GM12878 (cell line): ENCODE results near the gene NRXN3. TPM values are rescaled to one million over a fixed set of nuclear protein-coding genes. Genes with fewer than 3 reads are reported as not detected.

Experiments
- ATAC-seq: fragments of 200-7000 bp; cut with Tn5 transposase; 3 replicates; pipeline ENCODE4 v1.9.1; 2020; ENCODE audit warnings: mild to moderate bottlenecking, moderate library complexity
- BruUV-seq: library from RNA; stranded (reverse); fragments of 400-500 nt; replicated peaks from 2 replicates; lab custom pipeline; 2021; lab: Mats Ljungman, UMichigan
- CTCF ChIA-PET: fragments of 300-600 bp; sonication (Branson Sonifier 250); formaldehyde crosslinking; extraction: SDS; loops from one replicate; lab custom pipeline; 2021; ENCODE audit warnings: inconsistent platforms; lab: Yijun Ruan, JAX
- POLR2A ChIA-PET: fragments of 350-600 bp; formaldehyde crosslinking; extraction: SDS; loops from one replicate; lab custom pipeline; 2021; ENCODE audit warnings: inconsistent platforms; lab: Charles Lee
- RAD21 ChIA-PET: fragments of 300-600 bp; sonication (Branson Sonifier 250); formaldehyde crosslinking; loops from one replicate; lab custom pipeline; 2023; ENCODE audit warnings: antibody characterized with exemption; ENCODE audit not compliant: unreplicated experiment; lab: Charles Lee
- SMC1A ChIA-PET: fragments of 300-600 bp; sonication (Branson Sonifier 250); formaldehyde crosslinking; loops from one replicate; lab custom pipeline; 2023; ENCODE audit not compliant: unreplicated experiment, uncharacterized antibody; lab: Charles Lee
- DNase-seq: peaks from one replicate; pipeline ENCODE4 v3.0.0-alpha.2; 2011; ENCODE audit warnings: low read depth, low spot score
- FAIRE-seq: peaks from 3 replicates; lab custom pipeline; 2011; peaks lifted over from hg19 to GRCh38; lab: Jason Lieb, UNC
- H2AFZ ChIP-seq: 2 replicates; pipeline ENCODE4 v1.6.0; 2011; ENCODE audit warnings: low read depth, low read length, control low read depth; ENCODE audit not compliant: control insufficient read depth
- H3K27ac ChIP-seq: 2 replicates; pipeline ENCODE4 v1.5.1; 2011; ENCODE audit warnings: control low read depth; ENCODE audit not compliant: control insufficient read depth, insufficient read depth
- H3K27me3 ChIP-seq, 2 experiments: replicated peaks in 1 of 2; 2 replicates each; pipeline versions ENCODE4 v1.6.0 to v1.6.1; 2011; ENCODE audit warnings: low read length in 1 of 2; ENCODE audit not compliant: control insufficient read depth in 2 of 2, insufficient read depth in 2 of 2
- H3K36me3 ChIP-seq, 2 experiments: 2 replicates each; pipeline ENCODE4 v1.5.1; 2011; ENCODE audit warnings: low read length in 1 of 2; ENCODE audit not compliant: control insufficient read depth in 2 of 2, insufficient read depth in 2 of 2
- H3K4me1 ChIP-seq: 2 replicates; pipeline ENCODE4 v1.6.1; 2011; ENCODE audit warnings: mild to moderate bottlenecking, low read length, moderate library complexity, mixed read lengths; ENCODE audit not compliant: control insufficient read depth, insufficient read depth
- H3K4me2 ChIP-seq: 2 replicates; pipeline ENCODE4 v1.6.0; 2011; ENCODE audit warnings: control low read depth; ENCODE audit not compliant: control insufficient read depth, insufficient read depth
- H3K4me3 ChIP-seq: fragments of 200-600 bp; sonication (generic); 2 replicates; pipeline ENCODE4 v1.5.1; 2016
- H3K79me2 ChIP-seq: 2 replicates; pipeline ENCODE4 v1.6.0; 2011; ENCODE audit warnings: low read length; ENCODE audit not compliant: control insufficient read depth, insufficient read depth
- H3K9ac ChIP-seq: 2 replicates; pipeline ENCODE4 v1.8.0; 2011; ENCODE audit warnings: low read length, control low read depth, mixed read lengths; ENCODE audit not compliant: control insufficient read depth, insufficient read depth
- H3K9me3 ChIP-seq: replicated peaks from 3 replicates; pipeline ENCODE4 v1.5.1; 2011; ENCODE audit warnings: mild to moderate bottlenecking, low read length; ENCODE audit not compliant: control insufficient read depth, insufficient read depth
- H4K20me1 ChIP-seq: 2 replicates; pipeline ENCODE4 v1.6.0; 2011; ENCODE audit not compliant: control insufficient read depth, insufficient read depth
- CBX3 ChIP-seq: fragments of 200-600 bp; sonication (generic); IDR thresholded peaks from 2 replicates; pipeline ENCODE4 v1.6.1; 2016; ENCODE audit warnings: low read depth, borderline replicate concordance
- CHD2 ChIP-seq: IDR thresholded peaks from 2 replicates; pipeline ENCODE4 v1.6.1; 2011; ENCODE audit warnings: low read depth, low read length, improper control_type of control experiment, borderline replicate concordance
- JUND ChIP-seq: IDR thresholded peaks from 2 replicates; pipeline ENCODE4 v1.6.1; 2012; ENCODE audit warnings: low read depth, mild to moderate bottlenecking, low read length, improper control_type of control experiment, moderate library complexity
- NR2C2 ChIP-seq: IDR thresholded peaks from 2 replicates; pipeline ENCODE4 v1.6.1; 2011; ENCODE audit warnings: borderline replicate concordance, low read depth; ENCODE audit not compliant: control insufficient read depth, insufficient read length
- NR2F1 ChIP-seq: fragments of 450-650 bp; conservative IDR thresholded peaks from 2 replicates; pipeline ENCODE4 v1.6.1; 2017; ENCODE audit warnings: mild to moderate bottlenecking
- PML ChIP-seq: IDR thresholded peaks from 2 replicates; pipeline ENCODE4 v1.6.1; 2012; ENCODE audit warnings: low read length, inconsistent platforms
- POLR2AphosphoS2 ChIP-seq: IDR thresholded peaks from 2 replicates; pipeline ENCODE4 v1.6.1; 2011; ENCODE audit warnings: low read depth, mild to moderate bottlenecking, low read length, improper control_type of control experiment, moderate library complexity
- RAD21 ChIP-seq: IDR thresholded peaks from 2 replicates; pipeline ENCODE4 v1.6.1; 2011; ENCODE audit warnings: mild to moderate bottlenecking, low read depth, low read length, moderate library complexity; ENCODE audit not compliant: insufficient read depth
- RB1 ChIP-seq: fragments of 450-650 bp; formaldehyde crosslinking; IDR thresholded peaks from 2 replicates; pipeline ENCODE4 v1.6.1; 2017; ENCODE audit warnings: mild to moderate bottlenecking, borderline replicate concordance
- RFX5 ChIP-seq: IDR thresholded peaks from 2 replicates; pipeline ENCODE4 v1.6.1; 2011; ENCODE audit warnings: low read depth, low read length, improper control_type of control experiment
- SMAD5 ChIP-seq: IDR thresholded peaks from 2 replicates; pipeline ENCODE4 v1.6.1; 2016; ENCODE audit warnings: antibody characterized with exemption, low read depth
- SMARCA5 ChIP-seq: fragments of 450-650 bp; IDR thresholded peaks from 2 replicates; pipeline ENCODE4 v1.6.1; 2017; ENCODE audit warnings: mild to moderate bottlenecking
- STAT3 ChIP-seq: IDR thresholded peaks from 2 replicates; pipeline ENCODE4 v1.6.1; 2011; ENCODE audit warnings: low read depth, low read length, improper control_type of control experiment
- WRNIP1 ChIP-seq: IDR thresholded peaks from 2 replicates; pipeline ENCODE4 v1.6.1; 2011; ENCODE audit warnings: low read depth, low read length, improper control_type of control experiment, borderline replicate concordance
- ZBED1 ChIP-seq: IDR thresholded peaks from 2 replicates; pipeline ENCODE4 v1.6.1; 2016; ENCODE audit warnings: borderline replicate concordance
- ZBTB40 ChIP-seq: fragments of 450-650 bp; IDR thresholded peaks from 2 replicates; pipeline ENCODE4 v1.6.1; 2016; ENCODE audit warnings: mild to moderate bottlenecking, moderate library complexity, borderline replicate concordance
- WGBS: methylation state at CpG from one replicate; pipeline ENCODE4 v1.1.6; 2016; ENCODE audit warnings: low lambda C conversion rate; ENCODE audit not compliant: insufficient replicate concordance, insufficient coverage; ENCODE audit errors: missing lambda C conversion rate; 5-methylcytosine and 5-hydroxymethylcytosine counted together
- in situ Hi-C: fragments of 300-500 bp; cut with MboI; formaldehyde crosslinking; loops from 9 replicates; pipeline ENCODE4 v1.14.3; 2018; ENCODE audit warnings: mixed read lengths
- intact Hi-C: fragments of 100-400 bp; cut with micrococcal nuclease; formaldehyde crosslinking; loops from one replicate; pipeline ENCODE4 v1.14.2; 2022; ENCODE audit not compliant: unreplicated experiment
- polyA plus RNA-seq, 11 experiments: library from polyadenylated mRNA; depleted of rRNA in 4 of 11; unstranded in 6 of 11; stranded (reverse) in 5 of 11; fragments of >200 nt; fragmentation: Nextera tagmentation in 4 of 11; fragmentation: Illumina TruSeq in 1 of 11; extraction: Ambion mirVana in 4 of 11; extraction: Trizol in 1 of 11; gene quantifications; 1 replicate in 1 of 11; 2 replicates in 10 of 11; pipeline versions ENCODE4 v1.2.1 to v1.2.3, GENCODE V29; 2011 to 2016; ENCODE audit warnings: inconsistent platforms in 2 of 11, missing spikeins in 2 of 11, low read depth in 1 of 11
- total RNA-seq, 4 experiments: library from RNA; depleted of rRNA in 3 of 4; stranded (reverse); fragments of >200 nt in 3 of 4; fragmentation: Illumina TruSeq in 1 of 4; extraction: Trizol in 1 of 4; gene quantifications; 2 replicates each; pipeline versions ENCODE4 v1.2.1 to v1.2.3, GENCODE V29; 2013 to 2021

The NRXN3 gene
- total and polyA plus RNA-seq, 10 of the 15 experiments (the other 5 are each of a cell fraction or from before 2014, with no cell fraction given) = 0.52 to 3.3 (median 1.4) TPM

DNA sequence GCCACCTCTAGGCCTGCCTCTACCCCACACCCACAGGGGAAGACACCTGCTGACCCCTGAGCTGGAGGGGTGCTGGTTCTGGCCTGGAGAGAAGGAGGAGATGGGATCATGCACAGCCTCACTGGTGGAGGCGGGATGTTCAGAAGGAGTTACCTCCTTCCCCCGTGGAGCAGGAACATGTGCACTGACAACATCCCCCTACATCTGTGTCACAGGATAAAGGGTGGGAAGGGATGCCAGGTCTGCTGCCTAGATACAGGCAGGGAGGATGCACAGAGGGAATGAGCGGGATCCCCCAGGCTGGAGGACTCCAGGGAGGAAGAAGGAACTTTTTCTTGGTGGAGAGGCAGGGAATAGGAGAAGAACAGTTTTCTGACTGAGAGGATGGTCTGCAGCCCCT lies 8.8 kb downstream of the NRXN3 start:
- ChIA-PET POLR2A (no interaction called here), RAD21 (no interaction called here), CTCF (no interaction called here), SMC1A (no interaction called here)
- no peaks in the 10 kb centered on the region for H3K36me3 ChIP-seq
- no peaks in the 10 kb centered on the region for H4K20me1 ChIP-seq
- no peak for DNase-seq
- no peak for ATAC-seq
- H3K9me3 ChIP-seq = no peaks in the 10 kb centered on the region
- no peak for FAIRE-seq
- no peak overlapping the region for H3K27ac ChIP-seq
- no TSS peak for BruUV-seq
- TF ChIP-seq CHD2 (no peak), NR2C2 (no peak), NR2F1 (no peak), POLR2AphosphoS2 (no peak), SMARCA5 (no peak), RFX5 (no peak), PML (no peak), WRNIP1 (no peak), CBX3 (no peak), SMAD5 (no peak)
- no peak overlapping the region for H3K4me3 ChIP-seq
- intact Hi-C loops = no loop called here
- no peaks in the 10 kb centered on the region for H3K79me2 ChIP-seq
- 14% methylated on average over 3 of the region's 3 CpGs for WGBS
- in situ Hi-C loops = no loop called here
- no peak overlapping the region for H2AFZ ChIP-seq
- no peak overlapping the region for H3K4me2 ChIP-seq
- no peaks in the 10 kb centered on the region; a peak in 1 of 4 replicates for H3K27me3 ChIP-seq
- H3K9ac ChIP-seq = no peak overlapping the region
- no peaks in the 10 kb centered on the region for H3K4me1 ChIP-seq

- ChIA-PET CTCF (interaction anchor here (0.7 kb wide), 1 partner anchor 57 kb away, joined by 3 read pairs; no protein-coding TSS in a partner anchor), SMC1A (no interaction called here), POLR2A (no interaction called here), RAD21 (interaction anchor here (0.6 kb wide), 1 partner anchor 220 kb away, joined by 3 read pairs; no protein-coding TSS in a partner anchor)
- H2AFZ ChIP-seq = no peak overlapping the region
- H4K20me1 ChIP-seq = no peaks in the 10 kb centered on the region
- intact Hi-C loops (no loop called here), in situ Hi-C loops (no loop called here)
- H3K4me2 ChIP-seq = no peak overlapping the region
- ATAC-seq (no peak), DNase-seq (no peak), FAIRE-seq (no peak)
- no peak overlapping the region for H3K27ac ChIP-seq
- no peaks in the 10 kb centered on the region for H3K79me2 ChIP-seq
- no peaks in the 10 kb centered on the region for H3K4me1 ChIP-seq
- H3K4me3 ChIP-seq = no peak overlapping the region
- no peaks in the 10 kb centered on the region for H3K9me3 ChIP-seq
- H3K9ac ChIP-seq = no peak overlapping the region
- no peaks in the 10 kb centered on the region; a peak in 1 of 4 replicates for H3K27me3 ChIP-seq
- H3K36me3 ChIP-seq = no peaks in the 10 kb centered on the region
- no TSS peak for BruUV-seq
- 25% methylated on average over 3 of the region's 3 CpGs for WGBS
- TF ChIP-seq POLR2AphosphoS2 (no peak), STAT3 (no peak), JUND (no peak), ZBTB40 (no peak), RAD21 (no peak), RB1 (no peak), WRNIP1 (no peak), ZBED1 (no peak)
Observed at GRCh38 chr14:78181270-78181669, 11.1 kb downstream of the NRXN3 start.
